Astrocyte (in vitro differentiated cells and primary cell): ENCODE results near the gene OR10AD1. TPM values are rescaled to one million over a fixed set of nuclear protein-coding genes. Genes with fewer than 3 reads are reported as not detected.

Experiments used
- total RNA-seq: library from RNA; stranded (reverse); gene quantifications from 2 replicates; pipeline ENCODE4 v1.2.1, GENCODE V29; 2021

OR10AD1 gene
- total RNA-seq, 1 donor from 2014 or later: not detected

Other genes starting within 250 kb of the OR10AD1 start
- gene TMEM106C, start 239.7 kb downstream of the OR10AD1 start, total RNA-seq: 19.4 and 30.0 TPM in 2 replicates
- gene COL2A1, start 198.8 kb downstream of the OR10AD1 start, total RNA-seq: 11.2 and 20.3 TPM in 2 replicates
- 13.6 and 14.1 TPM in 2 replicates for gene SENP1, start 97.2 kb downstream of the OR10AD1 start, total RNA-seq
- 69.7 and 80.3 TPM in 2 replicates for gene PFKM, start 83.9 kb downstream of the OR10AD1 start, total RNA-seq
- 25.1 and 29.9 TPM in 2 replicates for gene ASB8, start 45.8 kb downstream of the OR10AD1 start, total RNA-seq
- 3.3 and 3.5 TPM in 2 replicates for gene CCDC184, start 19.6 kb downstream of the OR10AD1 start, total RNA-seq
- gene ZNF641, start 147.6 kb upstream of the OR10AD1 start, total RNA-seq: 7.1 and 9.2 TPM in 2 replicates